Upper lobe of left lung (tissue), 6 donors: ENCODE results near the gene TTC33. TPM values are rescaled to one million over a fixed set of nuclear protein-coding genes. Genes with fewer than 3 reads are reported as not detected.
"Not testable (repeated sequence)": the region's sequence is repeated elsewhere in the genome, so short reads cannot be mapped to it uniquely, and the experiment has no call there.

Experiments used
- ATAC-seq, 2 donors: fragments of 200-7000 bp; cut with Tn5 transposase; one replicate each; pipeline ENCODE4 v1.9.1; 2022; ENCODE audit warnings: mild to moderate bottlenecking in 2 of 2, moderate library complexity in 2 of 2; ENCODE audit not compliant: low FRiP score in 2 of 2
- DNase-seq, 2 donors: peaks; one replicate each; pipeline ENCODE4 v3.0.0-alpha.2; 2019 to 2020
- H3K27ac ChIP-seq, 4 donors: fragments of 200-600 bp; sonication (generic); one replicate each; pipeline ENCODE4 v1.5.1; 2016 to 2019
- H3K27me3 ChIP-seq, 4 donors: fragments of 200-600 bp; sonication (generic); one replicate each; pipeline ENCODE4 v1.5.1; 2017 to 2019
- H3K36me3 ChIP-seq, 4 donors: fragments of 200-600 bp; sonication (generic); one replicate each; pipeline ENCODE4 v1.5.1; 2016 to 2019
- H3K4me1 ChIP-seq, 4 donors: fragments of 200-600 bp; sonication (generic); one replicate each; pipeline ENCODE4 v1.5.1; 2018 to 2019
- H3K4me3 ChIP-seq, 4 donors: fragments of 200-600 bp; sonication (generic); one replicate each; pipeline ENCODE4 v1.5.1; 2017 to 2019; ENCODE audit warnings: mild to moderate bottlenecking in 2 of 4, moderate library complexity in 1 of 4
- H3K9me3 ChIP-seq, 4 donors: fragments of 200-600 bp; sonication (generic); one replicate each; pipeline ENCODE4 v1.5.1; 2018 to 2019
- CTCF ChIP-seq, 6 experiments: fragments of 450-650 bp in 4 of 6; fragments of 200-600 bp in 2 of 6; sonication (generic) in 2 of 6; IDR thresholded peaks; one replicate each; pipeline ENCODE4 v1.5.1; 2016 to 2019; ENCODE audit warnings: antibody characterized with exemption in 6 of 6
- EP300 ChIP-seq, 4 donors: sonication (generic); formaldehyde crosslinking; IDR thresholded peaks; one replicate each; pipeline ENCODE4 v1.5.1; 2017; ENCODE audit warnings: antibody characterized with exemption in 4 of 4, control low read depth in 2 of 4
- POLR2A ChIP-seq, 4 donors: fragments of 450-650 bp; IDR thresholded peaks; one replicate each; pipeline ENCODE4 v1.5.1; 2016 to 2017; ENCODE audit warnings: antibody characterized with exemption in 4 of 4, mild to moderate bottlenecking in 2 of 4
- POLR2AphosphoS5 ChIP-seq, 2 donors: sonication (generic); formaldehyde crosslinking; IDR thresholded peaks; one replicate each; pipeline ENCODE4 v1.5.1; 2017; ENCODE audit warnings: antibody characterized with exemption in 2 of 2
- WGBS, 2 donors: methylation state at CpG; one replicate each; pipeline ENCODE4 v1.1.5; 2017 to 2018; 5-methylcytosine and 5-hydroxymethylcytosine counted together
- total RNA-seq, 6 donors: library from RNA; depleted of rRNA in 4 of 6; stranded (reverse); fragments of >200 nt in 4 of 6; gene quantifications; one replicate each; pipeline versions ENCODE4 v1.1.0 to v1.2.1, GENCODE V29; 2016 to 2021
- donor health status: DM: no; HTN: no; CAD: no; lungs with moderate emphysema.
- donor health status: DM: no; HTN: yes; CAD: no; lungs with severe emphysema.

TTC33 gene
- total RNA-seq, 6 donors from 2014 or later: 13.4 to 34.1 (median 17.1) TPM

DNA sequence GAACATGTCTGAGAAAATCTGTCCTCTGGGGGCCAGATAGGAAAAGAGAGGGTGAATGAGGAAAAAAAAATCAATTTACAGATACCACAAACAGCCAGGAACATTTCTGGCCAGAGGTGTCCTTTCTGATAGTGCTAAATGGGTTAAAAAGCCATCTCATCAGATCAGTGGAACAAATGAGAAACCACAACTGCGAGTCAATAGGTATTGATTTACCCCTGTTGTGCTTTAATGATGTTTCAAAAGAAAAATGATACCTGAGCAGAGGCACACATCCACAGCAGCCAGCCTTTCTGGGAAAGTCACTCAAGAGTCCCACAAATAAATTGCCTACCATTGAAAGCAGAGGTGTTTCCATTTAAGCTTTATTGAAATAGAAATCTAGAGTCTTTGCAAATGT is 155.4 kb downstream of the TTC33 start:
- no peak overlapping the region for H3K27ac ChIP-seq
- no peak for DNase-seq
- H3K9me3 ChIP-seq: no peaks in the 10 kb centered on the region
- 93 to 100% methylated on average over 1 of the region's 1 CpG for whole genome bisulfite sequencing, 2 donors
- no peak overlapping the region for H3K4me3 ChIP-seq
- peaks cover under 1 to 2% (median 1%) of the 10 kb centered on the region in 4 donors for H3K4me1 ChIP-seq
- TF ChIP-seq CTCF (IDR thresholded peaks at IDR 0.05) (no peak), POLR2AphosphoS5 (IDR thresholded peaks at IDR 0.05) (no peak), EP300 (IDR thresholded peaks at IDR 0.05) (no peak), POLR2A (IDR thresholded peaks at IDR 0.05) (no peak)
- no peaks in the 10 kb centered on the region for H3K27me3 ChIP-seq
- no peaks in the 10 kb centered on the region for H3K36me3 ChIP-seq
- ATAC-seq: no peak

DNA sequence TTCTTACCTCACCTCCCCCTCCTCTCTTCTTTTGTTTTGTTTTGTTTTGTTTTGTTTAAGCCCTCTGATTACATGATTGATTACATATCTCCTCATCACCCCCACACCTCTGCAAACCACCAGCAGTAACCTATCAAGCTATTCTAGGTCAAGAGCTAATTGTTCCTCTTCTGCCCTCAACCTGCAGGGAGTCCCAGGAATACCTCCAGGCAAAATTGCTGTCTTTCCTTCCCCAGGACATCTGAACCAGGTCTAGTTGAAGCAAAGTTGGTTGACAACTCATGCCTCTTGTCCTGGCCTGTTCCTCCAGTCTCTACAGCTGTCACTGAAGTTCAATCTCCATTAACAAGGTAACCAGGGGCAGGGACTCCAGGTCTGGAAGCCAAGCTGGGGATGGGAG is 156.1 kb downstream of the TTC33 start:
- Histone ChIP-seq H3K4me1 (no peaks in the 10 kb centered on the region), H3K4me3 (no peak overlapping the region), H3K27ac (no peak overlapping the region), H3K9me3 (no peaks in the 10 kb centered on the region), H3K27me3 (no peaks in the 10 kb centered on the region), H3K36me3 (no peaks in the 10 kb centered on the region)
- no peak for DNase-seq
- no peak for ATAC-seq
- TF ChIP-seq EP300 (IDR thresholded peaks at IDR 0.05): no peak
- no peak for TF ChIP-seq POLR2AphosphoS5 (IDR thresholded peaks at IDR 0.05)
- TF ChIP-seq CTCF (IDR thresholded peaks at IDR 0.05): no peak
- no peak for TF ChIP-seq POLR2A (IDR thresholded peaks at IDR 0.05)

- DNase-seq: no peak
- WGBS, 2 donors: 9 to 43% methylated on average over 1 of the region's 1 CpG
- H3K27ac ChIP-seq: no peak overlapping the region
- no peaks in the 10 kb centered on the region for H3K36me3 ChIP-seq
- no peak for TF ChIP-seq POLR2AphosphoS5 (IDR thresholded peaks at IDR 0.05)
- no peak for TF ChIP-seq CTCF (IDR thresholded peaks at IDR 0.05)
- TF ChIP-seq POLR2A (IDR thresholded peaks at IDR 0.05): no peak
- TF ChIP-seq EP300 (IDR thresholded peaks at IDR 0.05): no peak
- H3K4me3 ChIP-seq: no peak overlapping the region
- no peaks in the 10 kb centered on the region for H3K4me1 ChIP-seq
- H3K27me3 ChIP-seq: no peaks in the 10 kb centered on the region
- no peak for ATAC-seq
- H3K9me3 ChIP-seq: no peaks in the 10 kb centered on the region
Observed at GRCh38 chr5:40594811-40595210, 160.9 kb downstream of the TTC33 start.

DNA sequence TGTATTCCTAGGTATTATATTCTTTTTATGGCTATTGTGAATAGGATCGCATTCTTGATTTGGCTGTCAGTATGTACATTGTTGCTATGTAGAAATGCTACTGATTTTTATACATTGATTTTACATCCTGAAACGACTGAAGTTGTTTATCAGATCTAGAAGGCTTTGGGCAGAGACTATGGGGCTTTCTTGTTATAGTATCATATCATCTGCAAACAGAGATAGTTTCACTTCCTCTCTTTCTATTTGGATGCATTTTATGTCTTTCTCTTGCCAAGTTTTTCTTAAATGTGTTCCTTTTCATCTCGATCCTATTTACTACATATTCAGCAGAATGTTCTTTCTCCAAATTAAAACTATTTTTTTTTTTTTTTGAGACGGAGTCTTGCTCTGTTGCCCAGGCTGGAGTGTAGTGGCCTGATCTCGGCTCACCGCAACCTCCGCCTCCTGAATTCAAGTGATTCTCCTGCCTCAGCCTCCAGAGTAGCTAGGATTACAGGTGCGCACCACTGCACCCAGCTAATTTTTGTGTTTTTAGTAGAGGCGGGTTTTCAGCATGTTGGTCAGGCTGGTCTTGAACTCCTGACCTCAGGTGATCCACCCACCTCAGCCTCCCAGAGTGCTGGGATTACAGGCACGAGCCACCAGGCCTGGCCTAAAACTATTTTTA is 163.9 kb downstream of the TTC33 start:
- DNase-seq, H3K9me3 ChIP-seq, ATAC-seq, H3K4me3 ChIP-seq, H3K4me1 ChIP-seq, H3K27ac ChIP-seq, H3K36me3 ChIP-seq, H3K27me3 ChIP-seq: not testable (repeated sequence)
- 71 to 75% methylated on average over 10 of the region's 10 CpGs for WGBS, 2 donors

DNA sequence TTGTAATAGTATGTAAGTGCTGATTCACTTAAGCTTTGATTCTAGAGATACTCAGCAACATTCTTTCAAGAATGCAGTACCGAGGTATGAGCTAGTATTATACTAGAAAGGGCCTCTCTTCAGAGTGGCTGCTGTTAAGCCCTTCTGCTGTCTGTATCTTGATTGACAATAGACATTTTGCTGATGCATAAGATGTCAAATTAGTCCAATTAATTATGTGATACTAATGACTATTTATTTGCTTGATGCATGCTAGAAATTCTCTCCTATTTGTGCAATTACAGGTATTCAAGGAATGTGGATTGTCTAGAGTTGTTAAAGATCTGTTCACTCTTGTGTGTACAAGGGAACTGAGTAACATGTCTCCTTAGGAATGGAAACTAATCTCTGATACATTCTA is 168.4 kb downstream of the TTC33 start:
- Histone ChIP-seq H3K4me3 (no peak overlapping the region), H3K27me3 (no peaks in the 10 kb centered on the region), H3K36me3 (no peaks in the 10 kb centered on the region), H3K9me3 (no peaks in the 10 kb centered on the region), H3K27ac (no peak overlapping the region), H3K4me1 (no peaks in the 10 kb centered on the region)
- 75 to 81% methylated on average over 1 of the region's 1 CpG for WGBS, 2 donors
- DNase-seq: no peak
- TF ChIP-seq POLR2AphosphoS5 (IDR thresholded peaks at IDR 0.05) (no peak), POLR2A (IDR thresholded peaks at IDR 0.05) (no peak), EP300 (IDR thresholded peaks at IDR 0.05) (no peak), CTCF (IDR thresholded peaks at IDR 0.05) (no peak)
- no peak for ATAC-seq
